T-cell (primary cell): ENCODE data around the gene IQSEC1. TPM values are rescaled to one million over a fixed set of nuclear protein-coding genes. Genes with fewer than 3 reads are reported as not detected.
A peak's percentile ranks its signal among the peaks of the same experiment; 100 is the strongest.

ENCODE experiments used
- ATAC-seq, 4 experiments: fragments of 200-7000 bp in 3 of 4; fragments of 150-1000 bp in 1 of 4; cut with Tn5 transposase; replicated peaks in 1 of 4; 1 replicate in 3 of 4; 2 replicates in 1 of 4; pipeline ENCODE4 v1.10.0; 2021; ENCODE audit warnings: moderate library complexity in 3 of 4, mild to moderate bottlenecking in 2 of 4, moderate number of reproducible peaks in 1 of 4
- CTCF ChIA-PET, 2 donors: fragments of 300-600 bp; sonication (Branson Sonifier 250); formaldehyde crosslinking; loops; one replicate each; lab custom pipeline; 2022; ENCODE audit warnings: antibody characterized with exemption in 2 of 2; lab: Charles Lee
- POLR2A ChIA-PET, 2 donors: fragments of 300-600 bp; sonication (Branson Sonifier 250); formaldehyde crosslinking; loops; one replicate each; lab custom pipeline; 2022; ENCODE audit warnings: antibody characterized with exemption in 2 of 2; lab: Charles Lee
- DNase-seq, 35 experiments: peaks; one replicate each; pipeline versions ENCODE4 v3.0.0 to v3.0.0-alpha.2; 2013 to 2023
- H3K27ac ChIP-seq: one replicate; pipeline ENCODE4 v1.5.1; 2013; ENCODE audit warnings: low read length
- H3K27me3 ChIP-seq, 2 experiments: replicated peaks in 1 of 2; 1 replicate in 1 of 2; 2 replicates in 1 of 2; pipeline versions ENCODE4 v1.6.1 to v1.7.0; 2013; ENCODE audit warnings: low read length in 1 of 2, mixed read lengths in 1 of 2; ENCODE audit not compliant: control insufficient read depth in 2 of 2, insufficient read depth in 2 of 2; ENCODE audit errors: extremely low read depth in 1 of 2
- H3K36me3 ChIP-seq, 2 donors: 1 replicate in 1 of 2; 2 replicates in 1 of 2; pipeline versions ENCODE4 v1.6.1 to v1.7.0; 2013; ENCODE audit warnings: low read length in 1 of 2; ENCODE audit not compliant: control insufficient read depth in 2 of 2, insufficient read depth in 1 of 2; ENCODE audit errors: extremely low read depth in 1 of 2
- H3K4me1 ChIP-seq, 2 experiments: 1 replicate in 1 of 2; 2 replicates in 1 of 2; pipeline versions ENCODE4 v1.6.1 to v1.7.0; 2013; ENCODE audit warnings: low read length in 2 of 2, mixed read lengths in 1 of 2; ENCODE audit not compliant: insufficient read depth in 2 of 2, control insufficient read depth in 1 of 2; ENCODE audit errors: extremely low read depth in 1 of 2
- H3K4me3 ChIP-seq, 2 donors: 1 replicate in 1 of 2; 2 replicates in 1 of 2; pipeline versions ENCODE4 v1.5.1 to v1.7.0; 2013; ENCODE audit warnings: mild to moderate bottlenecking in 2 of 2, low read length in 1 of 2, moderate library complexity in 1 of 2; ENCODE audit not compliant: control insufficient read depth in 1 of 2; ENCODE audit errors: extremely low read depth in 1 of 2
- H3K9me3 ChIP-seq: 2 replicates; pipeline ENCODE4 v1.7.0; 2013
- H3K27ac Mint-ChIP-seq, 2 donors: one replicate each; pipeline ENCODE4 v1.8.0; 2020 to 2021; ENCODE audit warnings: mild to moderate bottlenecking in 2 of 2, mixed read lengths in 2 of 2
- H3K27me3 Mint-ChIP-seq, 2 donors: one replicate each; pipeline ENCODE4 v1.8.0; 2021 to 2022; ENCODE audit warnings: mixed read lengths in 2 of 2
- H3K36me3 Mint-ChIP-seq: one replicate; pipeline ENCODE4 v1.8.0; 2021; ENCODE audit warnings: mixed read lengths
- H3K4me1 Mint-ChIP-seq, 3 donors: one replicate each; pipeline ENCODE4 v1.8.0; 2020 to 2022; ENCODE audit warnings: mixed read lengths in 3 of 3, mild to moderate bottlenecking in 1 of 3
- H3K4me3 Mint-ChIP-seq, 3 donors: one replicate each; pipeline ENCODE4 v1.8.0; 2020 to 2022; ENCODE audit warnings: mild to moderate bottlenecking in 3 of 3, mixed read lengths in 3 of 3, moderate library complexity in 3 of 3
- H3K9me3 Mint-ChIP-seq, 3 donors: one replicate each; pipeline ENCODE4 v1.8.0; 2020 to 2022; ENCODE audit warnings: mixed read lengths in 3 of 3
- WGBS: methylation state at CpG from one replicate; pipeline ENCODE4 v1.1.5; 2013; ENCODE audit warnings: missing lambda C conversion rate; ENCODE audit not compliant: insufficient coverage; 5-methylcytosine and 5-hydroxymethylcytosine counted together
- total RNA-seq, 35 experiments: library from RNA in 6 of 35; stranded (reverse) in 6 of 35; fragments of 120-200 nt in 1 of 35; gene quantifications; one replicate each; pipeline versions ENCODE4 v1.2.1 to v1.2.4 and lab custom pipeline; 2013 to 2026

Gene IQSEC1
- total RNA-seq, 5 donors from 2014 or later (not counting 1 experiment from before 2014, with no cell fraction given) = 73.7 to 113 (median 86.9) TPM

DNA sequence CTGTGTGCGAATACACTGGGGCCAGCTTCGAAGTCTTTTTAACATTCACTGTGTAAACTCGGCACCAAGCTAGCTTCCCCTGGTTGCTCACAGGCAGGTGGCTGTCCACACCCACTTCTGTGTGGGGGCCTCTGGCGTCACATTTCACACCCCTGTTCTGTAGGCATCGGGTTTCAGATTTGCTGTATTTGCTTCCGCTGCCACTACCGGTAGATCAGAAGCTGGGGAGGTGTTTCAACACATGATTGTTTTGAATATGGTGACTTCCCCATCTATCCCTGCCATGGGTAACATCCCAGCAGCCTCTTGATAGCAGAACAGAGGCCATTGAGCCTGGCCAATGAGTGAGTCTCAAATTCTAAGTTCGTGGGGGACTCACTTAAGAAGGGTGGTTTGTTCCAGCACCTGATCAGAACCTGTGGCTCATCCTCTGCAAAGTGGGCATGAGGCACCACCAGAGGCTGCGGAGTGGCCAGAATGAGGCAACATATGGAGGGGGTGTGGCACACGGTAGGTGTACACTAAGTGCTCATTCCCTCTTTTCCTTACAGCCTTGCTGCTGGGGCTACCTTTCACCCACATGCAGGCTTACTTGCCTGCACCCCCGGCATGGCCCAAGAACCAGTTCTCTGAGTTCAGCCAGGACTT is 61.5 kb downstream of the IQSEC1 start:
- Histone ChIP-seq H3K4me3 (peak overlapping the region in 1 of 2 donors; percentile 14), H3K4me1 (peaks cover 78 to 100% of the 10 kb centered on the region in 2 experiments), H3K27ac (peak overlapping the region; percentile 100), H3K36me3 (peaks cover 3 to 22% of the 10 kb centered on the region in 2 donors), H3K27me3 (no peaks in the 10 kb centered on the region), H3K9me3 (no peaks in the 10 kb centered on the region)
- no peaks in the 10 kb centered on the region for H3K9me3 Mint-ChIP-seq
- H3K36me3 Mint-ChIP-seq = peaks cover 8% of the 10 kb centered on the region
- 4% methylated on average over 6 of the region's 11 CpGs for WGBS
- POLR2A ChIA-PET = interaction anchor here in 1 of 2 donors (1.4 kb wide), 1 partner anchor 12 kb away, joined by 3 read pairs; no protein-coding TSS in a partner anchor
- peaks cover 75 to 90% (median 84%) of the 10 kb centered on the region in 3 donors for H3K4me1 Mint-ChIP-seq
- ATAC-seq = peak; percentile 75 to 81 (median 78)
- peak; percentile 57 to 95 (median 89) for DNase-seq
- H3K4me3 Mint-ChIP-seq = peak overlapping the region; percentile 62 to 89 (median 64)
- CTCF ChIA-PET = interaction anchor here (0.5 to 1.7 kb wide), 9 partner anchors 15 to 440 kb away, joined by 3 to 11 read pairs (median 4); partner anchors contain the start of gene RPL32 (in 1 of the 2)
- H3K27me3 Mint-ChIP-seq = no peaks in the 10 kb centered on the region
- H3K27ac Mint-ChIP-seq = peak overlapping the region; percentile 99

GRCh38 chr3:13010780-13011572 is 62.3 kb downstream of the IQSEC1 start:
- 53% methylated on average over 1 of the region's 4 CpGs for WGBS
- no peak for DNase-seq

DNA sequence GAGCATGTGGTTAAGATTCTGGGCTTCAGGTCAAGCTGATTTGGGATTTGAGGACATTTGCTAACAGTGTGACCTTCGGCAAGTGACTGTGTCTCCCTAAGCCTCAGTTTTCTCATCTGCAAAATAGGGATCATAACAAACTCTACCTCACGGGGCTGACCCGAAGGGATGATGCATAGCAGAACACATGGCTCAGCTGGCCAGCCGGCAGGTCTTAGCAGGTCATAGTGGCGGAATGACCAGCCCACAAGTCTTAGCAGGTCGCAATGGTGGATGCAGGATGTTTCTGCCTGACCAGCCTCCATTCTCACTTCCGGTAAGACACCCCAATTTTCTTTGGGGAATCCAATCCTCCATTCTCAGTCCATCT is 63.3 kb downstream of the IQSEC1 start:
- Histone ChIP-seq H3K4me3 (peak overlapping the region; percentile 15 to 19), H3K27ac (peak overlapping the region; percentile 100), H3K27me3 (no peaks in the 10 kb centered on the region), H3K4me1 (peaks cover 69 to 100% of the 10 kb centered on the region in 2 experiments), H3K9me3 (no peaks in the 10 kb centered on the region), H3K36me3 (peaks cover 3 to 30% of the 10 kb centered on the region in 2 donors)
- H3K4me3 Mint-ChIP-seq = peak overlapping the region; percentile 70 to 89 (median 74)
- H3K36me3 Mint-ChIP-seq = peaks cover 8% of the 10 kb centered on the region
- ATAC-seq (no peak), DNase-seq (no peak)
- H3K4me1 Mint-ChIP-seq = peaks cover 79 to 97% (median 95%) of the 10 kb centered on the region in 3 donors
- no peaks in the 10 kb centered on the region for H3K9me3 Mint-ChIP-seq
- WGBS = 81% methylated on average over 5 of the region's 7 CpGs
- no peaks in the 10 kb centered on the region for H3K27me3 Mint-ChIP-seq
- POLR2A ChIA-PET = no interaction called here
- CTCF ChIA-PET = interaction anchor here in 1 of 2 donors (0.8 to 1.3 kb wide), 3 partner anchors 11 to 14 kb away, joined by 3 to 4 read pairs (median 3); no protein-coding TSS in a partner anchor
- peak overlapping the region; percentile 99 for H3K27ac Mint-ChIP-seq

More at GRCh38 chr3:13010780-13011572, 62.3 kb downstream of the IQSEC1 start:
- H3K27me3 Mint-ChIP-seq = no peaks in the 10 kb centered on the region
- no peak for ATAC-seq
- peak overlapping the region; percentile 62 to 89 (median 64) for H3K4me3 Mint-ChIP-seq
- no peaks in the 10 kb centered on the region for H3K9me3 ChIP-seq
- H3K9me3 Mint-ChIP-seq = no peaks in the 10 kb centered on the region
- no peaks in the 10 kb centered on the region for H3K27me3 ChIP-seq
- POLR2A ChIA-PET = interaction anchor here in 1 of 2 donors (0.6 to 1.4 kb wide), 3 partner anchors 11 to 452 kb away, joined by 3 to 5 read pairs (median 3); no protein-coding TSS in a partner anchor
- H3K36me3 ChIP-seq = peaks cover 3 to 22% of the 10 kb centered on the region in 2 donors
- peaks cover 8% of the 10 kb centered on the region for H3K36me3 Mint-ChIP-seq
- H3K27ac Mint-ChIP-seq = peak overlapping the region; percentile 99
- peak overlapping the region; percentile 100 for H3K27ac ChIP-seq
- H3K4me1 ChIP-seq = peaks cover 74 to 100% of the 10 kb centered on the region in 2 experiments
- no peak overlapping the region for H3K4me3 ChIP-seq
- CTCF ChIA-PET = interaction anchor here (0.7 to 1.7 kb wide), 7 partner anchors 15 to 441 kb away, joined by 3 to 11 read pairs (median 4); no protein-coding TSS in a partner anchor
- peaks cover 71 to 90% (median 84%) of the 10 kb centered on the region in 3 donors for H3K4me1 Mint-ChIP-seq

DNA sequence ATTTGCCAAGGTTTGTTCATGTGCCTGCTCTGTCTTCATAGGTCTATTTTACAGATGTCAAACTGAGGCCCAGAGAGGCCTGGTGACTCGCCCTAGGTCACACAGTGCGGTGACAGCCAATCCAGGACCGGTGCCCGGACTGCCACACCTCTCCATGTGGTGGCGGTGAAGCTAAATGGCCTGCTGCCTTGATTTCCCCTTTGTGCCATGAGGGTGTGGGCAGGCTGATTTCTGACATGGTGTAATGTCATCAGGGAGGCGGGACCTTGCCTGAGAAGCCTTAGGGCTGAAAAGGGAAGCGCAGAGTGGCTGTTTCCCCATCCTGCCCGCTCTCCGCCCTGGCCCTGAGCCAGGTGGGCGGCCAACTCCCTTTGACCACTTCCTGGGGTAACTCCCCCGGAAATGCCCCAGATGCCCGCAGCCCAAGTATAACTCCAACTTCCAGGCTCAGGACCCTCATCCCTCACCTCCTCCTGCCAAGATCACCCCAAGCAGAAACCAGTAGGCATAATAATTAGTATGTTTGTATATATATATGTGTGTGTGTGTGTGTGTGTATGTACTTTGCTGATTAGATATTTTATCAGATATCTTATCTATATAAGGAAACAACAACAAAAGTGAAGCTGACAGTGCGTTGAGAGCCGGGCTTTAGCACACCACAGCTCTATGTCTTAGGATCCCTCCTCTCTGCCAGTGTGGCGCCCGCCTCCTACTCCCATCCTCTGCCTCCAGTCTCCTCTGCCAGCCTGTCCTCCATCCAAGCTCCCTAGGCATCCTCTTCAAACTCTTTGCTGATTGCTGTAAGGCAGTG is 63.9 kb downstream of the IQSEC1 start:
- peaks cover 3 to 30% of the 10 kb centered on the region in 2 donors for H3K36me3 ChIP-seq
- H3K9me3 ChIP-seq = no peaks in the 10 kb centered on the region
- no peaks in the 10 kb centered on the region for H3K27me3 ChIP-seq
- H3K27me3 Mint-ChIP-seq = no peaks in the 10 kb centered on the region
- peak overlapping the region; percentile 99 for H3K27ac Mint-ChIP-seq
- no peaks in the 10 kb centered on the region for H3K9me3 Mint-ChIP-seq
- 67% methylated on average over 5 of the region's 16 CpGs for WGBS
- H3K4me1 ChIP-seq = peaks cover 64 to 99% of the 10 kb centered on the region in 2 experiments
- H3K4me3 Mint-ChIP-seq = peak overlapping the region; percentile 70 to 89 (median 74)
- POLR2A ChIA-PET = no interaction called here
- CTCF ChIA-PET = interaction anchor here in 1 of 2 donors (0.8 to 1.3 kb wide), 3 partner anchors 10 to 13 kb away, joined by 3 to 4 read pairs (median 3); no protein-coding TSS in a partner anchor
- ATAC-seq (peak in 3 of 4 experiments; percentile 9 to 34 (median 28)), DNase-seq (peak in 34 of 35 experiments; percentile 32 to 76 (median 54))
- H3K27ac ChIP-seq = peak overlapping the region; percentile 100
- peaks cover 78 to 98% (median 97%) of the 10 kb centered on the region in 3 donors for H3K4me1 Mint-ChIP-seq
- peak overlapping the region; percentile 15 to 19 for H3K4me3 ChIP-seq
- H3K36me3 Mint-ChIP-seq = peaks cover 8% of the 10 kb centered on the region

- no peak for ATAC-seq
- peak overlapping the region in 2 of 3 donors; percentile 2 to 89 for H3K4me3 Mint-ChIP-seq
- Histone ChIP-seq H3K4me1 (peaks cover 56 to 93% of the 10 kb centered on the region in 2 experiments), H3K36me3 (peaks cover 2 to 30% of the 10 kb centered on the region in 2 donors), H3K9me3 (no peaks in the 10 kb centered on the region), H3K27me3 (no peaks in the 10 kb centered on the region), H3K4me3 (no peak overlapping the region), H3K27ac (peak overlapping the region; percentile 100)
- peaks cover 80 to 98% (median 97%) of the 10 kb centered on the region in 3 donors for H3K4me1 Mint-ChIP-seq
- no peaks in the 10 kb centered on the region for H3K9me3 Mint-ChIP-seq
- WGBS = 100% methylated on average over 2 of the region's 17 CpGs
- peak overlapping the region; percentile 99 for H3K27ac Mint-ChIP-seq
- no peaks in the 10 kb centered on the region for H3K27me3 Mint-ChIP-seq
- no peak for DNase-seq
- ChIA-PET POLR2A (no interaction called here), CTCF (interaction anchor here in 1 of 2 donors (0.6 kb wide), 1 partner anchor 459 kb away, joined by 3 read pairs; no protein-coding TSS in a partner anchor)
- H3K36me3 Mint-ChIP-seq = peaks cover 13% of the 10 kb centered on the region
Observed at GRCh38 chr3:13008155-13008995, 64.9 kb downstream of the IQSEC1 start.
